Suprapubic skin (tissue), 4 donors: ENCODE measurements around the gene PARP6.

Source experiments
- CTCF ChIP-seq, 2 donors: fragments of 200-600 bp in 1 of 2; fragments of 450-650 bp in 1 of 2; sonication (generic) in 1 of 2; IDR thresholded peaks; one replicate each; pipeline ENCODE4 v1.5.1; 2016 to 2019; ENCODE audit warnings: antibody characterized with exemption in 2 of 2, mild to moderate bottlenecking in 1 of 2, moderate library complexity in 1 of 2
- EP300 ChIP-seq: sonication (generic); formaldehyde crosslinking; IDR thresholded peaks from one replicate; pipeline ENCODE4 v1.6.1; 2017; ENCODE audit warnings: antibody characterized with exemption
- POLR2A ChIP-seq, 2 donors: fragments of 450-650 bp; IDR thresholded peaks; one replicate each; pipeline ENCODE4 v1.6.1; 2017; ENCODE audit warnings: antibody characterized with exemption in 2 of 2, mild to moderate bottlenecking in 2 of 2, moderate library complexity in 2 of 2
- POLR2AphosphoS5 ChIP-seq, 3 donors: sonication (generic); formaldehyde crosslinking; IDR thresholded peaks; one replicate each; pipeline ENCODE4 v1.6.1; 2017; ENCODE audit warnings: antibody characterized with exemption in 3 of 3

GRCh38 chr15:72198356-72199204, 73.8 kb downstream of the PARP6 start:
- TF ChIP-seq CTCF (IDR thresholded peaks at IDR 0.05) (no peak), POLR2AphosphoS5 (IDR thresholded peaks at IDR 0.05) (no peak), EP300 (no peak), POLR2A (IDR thresholded peaks at IDR 0.05) (no peak)
